ENCODE results near the gene HMGCLL1.

The HMGCLL1 gene

DNA sequence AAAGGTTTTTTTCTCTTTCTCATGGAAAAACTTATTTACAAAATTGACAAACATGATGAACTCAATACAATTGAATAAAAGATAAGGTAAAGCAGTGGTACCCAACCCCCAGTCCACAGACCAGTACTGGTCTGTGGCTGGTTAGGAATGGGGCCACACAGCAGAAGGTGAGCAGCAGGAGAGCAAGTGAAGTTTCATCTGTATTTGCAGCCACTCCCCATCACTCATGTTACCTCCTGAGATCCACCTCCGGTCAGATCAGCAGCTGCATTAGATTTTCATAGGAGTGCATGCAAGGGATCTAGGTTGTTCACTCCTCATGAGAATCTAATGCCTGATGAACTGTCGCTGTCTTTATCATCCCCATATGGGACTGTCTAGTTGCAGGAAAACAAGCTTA, 47.5 kb downstream of the HMGCLL1 start:
- DNase-seq (ENCODE audit: low spot score), result no peak

DNA sequence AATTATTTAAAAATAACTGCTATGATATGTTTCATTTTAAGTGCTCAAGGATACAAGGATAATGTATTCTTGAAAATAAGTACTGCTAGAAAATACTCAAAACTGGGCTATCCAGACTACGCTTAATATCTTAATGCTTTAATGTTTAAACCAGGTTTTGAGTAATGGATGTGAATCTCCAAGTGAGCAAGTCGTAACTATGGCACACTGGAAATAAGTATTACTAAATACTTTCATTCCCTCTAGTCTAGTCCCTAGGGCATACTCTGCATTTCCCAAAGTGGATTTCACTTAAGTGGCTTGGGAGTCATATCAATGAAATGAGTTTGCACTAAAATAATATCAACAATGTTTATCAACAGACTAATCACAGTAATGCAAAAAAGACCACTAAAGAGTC, 48.1 kb downstream of the HMGCLL1 start:
- no peak for DNase-seq (ENCODE audit: low spot score)

GRCh38 chr6:55528624-55529023, 50.4 kb downstream of the HMGCLL1 start:
- DNase-seq (ENCODE audit: low spot score), result peak; percentile 12

DNA sequence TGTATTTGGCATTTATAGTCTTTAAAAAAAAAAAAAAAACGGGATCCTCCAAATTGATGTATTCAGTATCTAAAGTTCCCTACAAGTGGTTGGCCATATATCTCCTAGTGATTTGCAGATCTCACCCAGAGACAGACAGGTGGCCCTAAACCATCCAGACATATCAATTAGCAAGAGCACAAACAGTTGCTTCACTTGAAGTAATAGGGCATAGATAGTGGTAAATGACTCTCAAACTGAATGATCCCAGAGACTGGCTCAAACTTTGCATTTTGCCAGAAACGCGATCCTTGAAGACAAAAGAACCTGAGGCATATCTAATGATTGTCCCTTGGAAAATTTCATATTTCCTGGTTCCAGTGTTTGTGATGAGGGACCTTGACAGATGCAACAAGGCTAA, 54.6 kb downstream of the HMGCLL1 start:
- no peak for DNase-seq (ENCODE audit: low spot score)

GRCh38 chr6:55518529-55519060, 60.4 kb downstream of the HMGCLL1 start:
- no peak for DNase-seq (ENCODE audit: low spot score)

DNA sequence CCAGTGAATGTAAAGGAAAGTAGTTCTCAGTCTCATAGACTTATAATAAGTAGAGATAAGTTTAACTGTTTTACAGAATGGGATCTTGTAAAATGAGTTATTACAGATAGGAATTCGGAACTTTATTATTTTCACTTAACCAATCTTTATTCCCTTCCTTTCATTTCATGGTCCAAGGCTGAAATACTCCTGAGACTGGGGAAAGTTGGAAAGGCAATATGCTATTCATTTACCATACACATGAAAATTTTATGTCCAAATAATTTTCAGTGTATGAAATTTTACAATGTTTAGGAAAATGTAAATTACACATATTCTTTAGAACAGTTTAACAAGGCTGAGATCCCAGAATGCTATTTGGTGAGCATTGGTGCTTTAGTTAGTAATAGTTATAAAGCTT, 62.3 kb downstream of the HMGCLL1 start:
- no peak for DNase-seq (ENCODE audit: low spot score)

DNA sequence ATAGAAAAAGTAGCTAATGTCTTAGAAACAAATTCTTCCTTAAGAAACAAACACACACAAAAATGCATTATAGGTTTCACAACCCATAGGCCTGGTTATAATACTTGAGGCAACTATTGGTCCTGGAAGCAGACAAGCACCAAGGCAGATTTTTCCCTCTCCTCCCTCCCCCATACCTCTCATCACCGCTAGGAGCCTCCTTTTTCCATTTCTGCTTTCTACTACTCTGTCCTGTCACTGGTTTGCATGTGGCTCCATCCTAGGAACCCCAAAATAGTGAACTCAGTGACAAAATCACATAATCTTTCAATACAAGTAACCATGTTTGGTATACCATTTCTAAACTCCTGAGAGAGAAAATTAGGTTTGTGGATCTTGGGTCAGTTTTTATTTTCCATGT, 66.1 kb downstream of the HMGCLL1 start:
- DNase-seq (ENCODE audit: low spot score), result no peak

- DNase-seq (ENCODE audit: low spot score), result no peak
Observed at GRCh38 chr6:55511122-55511800, 67.7 kb downstream of the HMGCLL1 start.

- peak; percentile 8 for DNase-seq (ENCODE audit: low spot score)
Observed at GRCh38 chr6:55499591-55499990, 79.4 kb downstream of the HMGCLL1 start.

DNA sequence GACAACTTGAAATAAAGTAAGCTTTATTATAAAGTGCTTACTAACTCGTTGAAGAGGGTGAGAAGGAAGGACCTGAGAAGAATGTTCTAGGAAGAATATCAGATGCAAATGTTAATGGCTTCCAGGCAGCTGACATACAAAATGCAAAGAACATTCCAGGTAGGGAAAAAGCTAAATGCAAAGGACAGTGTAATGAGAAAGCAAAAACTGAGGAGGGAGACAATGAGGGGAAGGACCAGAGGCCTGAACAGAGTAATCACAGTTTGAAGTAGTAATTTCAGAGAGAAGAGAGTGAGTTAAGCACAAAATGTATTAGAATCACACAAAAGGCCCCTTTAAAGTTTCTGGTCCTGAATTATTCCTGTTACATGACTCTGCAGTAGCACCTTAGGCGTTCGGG, 81.3 kb downstream of the HMGCLL1 start:
- no peak for DNase-seq (ENCODE audit: low spot score)

DNA sequence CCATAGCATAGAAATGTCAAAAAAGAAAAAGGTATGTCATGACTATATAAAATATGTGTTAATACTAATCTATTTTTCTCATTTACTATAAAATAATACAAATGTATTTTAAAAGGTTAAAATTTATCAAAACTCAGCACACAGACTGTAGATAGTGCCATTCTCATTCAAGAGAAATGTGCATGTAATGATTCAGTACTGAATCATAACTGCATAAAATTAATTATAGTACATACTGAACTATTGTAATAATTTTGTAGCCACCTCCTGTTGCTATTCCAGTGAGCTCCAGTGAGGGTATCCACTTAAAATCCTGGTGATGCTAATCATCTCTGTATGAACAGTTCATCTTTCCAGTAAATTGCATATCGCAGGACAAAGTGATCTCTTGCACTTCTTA, 82.8 kb downstream of the HMGCLL1 start:
- DNase-seq (ENCODE audit: low spot score), result no peak

- no peak for DNase-seq (ENCODE audit: low spot score)
Observed at GRCh38 chr6:55495277-55495676, 83.7 kb downstream of the HMGCLL1 start.

DNA sequence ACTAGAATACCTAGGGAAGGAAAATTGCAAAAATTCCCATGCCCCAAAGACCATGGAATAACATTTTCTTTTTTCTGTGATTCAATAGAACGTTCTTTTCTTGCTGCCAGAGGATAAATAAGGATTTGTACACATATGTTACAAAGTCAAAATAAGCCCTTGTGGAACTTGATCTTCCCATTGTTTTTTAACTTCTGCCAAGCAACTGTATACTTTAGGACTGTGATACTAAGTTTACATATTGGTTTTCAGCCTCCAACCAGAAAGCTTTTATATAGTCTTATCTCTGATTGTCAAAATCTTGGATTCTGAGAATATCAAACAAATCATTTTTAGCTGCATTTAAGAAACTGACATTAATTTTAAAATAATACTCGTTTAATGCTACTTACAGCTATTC, 84.6 kb downstream of the HMGCLL1 start:
- DNase-seq (ENCODE audit: low spot score), result no peak

DNA sequence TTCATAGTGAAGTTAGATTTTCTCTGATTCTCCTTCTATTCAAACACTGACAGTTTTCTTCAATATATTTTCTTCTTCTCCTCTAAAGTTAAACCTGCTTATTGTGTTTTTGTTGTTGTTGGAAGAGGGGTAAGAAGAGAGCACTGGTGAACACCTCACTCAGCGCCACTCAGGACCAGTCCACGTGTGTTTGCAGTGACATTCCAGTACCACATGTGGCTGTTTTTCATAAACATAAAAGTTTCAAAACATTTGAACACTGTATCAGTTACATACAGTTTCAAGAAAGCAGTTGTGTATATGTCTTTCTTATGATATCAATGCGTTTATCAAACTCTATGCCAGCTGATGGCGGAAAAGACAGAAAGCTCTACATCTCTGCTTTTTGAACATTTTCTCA, 86.7 kb downstream of the HMGCLL1 start:
- DNase-seq (ENCODE audit: low spot score), result no peak

DNA sequence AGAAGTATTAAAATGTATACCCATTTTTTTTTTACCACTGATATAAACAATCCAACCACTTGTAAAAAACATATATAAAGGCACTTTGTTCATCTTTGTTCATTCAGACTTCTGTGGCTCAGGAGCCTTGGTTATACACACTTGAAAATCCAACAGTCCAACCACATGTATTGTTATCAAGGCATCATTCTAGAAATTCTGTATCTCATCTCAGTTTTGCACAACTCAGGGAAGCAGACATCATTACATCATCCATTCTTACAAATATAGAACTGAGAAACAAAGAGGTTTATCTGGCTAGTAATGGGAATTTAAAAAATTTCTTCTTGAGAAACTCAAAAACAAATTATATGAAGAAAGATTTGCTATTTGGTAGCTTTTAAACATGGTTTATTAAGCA, 88.1 kb downstream of the HMGCLL1 start:
- no peak for DNase-seq (ENCODE audit: low spot score)

GRCh38 chr6:55474382-55474781, 104.6 kb downstream of the HMGCLL1 start:
- DNase-seq (ENCODE audit: low spot score), result no peak

DNA sequence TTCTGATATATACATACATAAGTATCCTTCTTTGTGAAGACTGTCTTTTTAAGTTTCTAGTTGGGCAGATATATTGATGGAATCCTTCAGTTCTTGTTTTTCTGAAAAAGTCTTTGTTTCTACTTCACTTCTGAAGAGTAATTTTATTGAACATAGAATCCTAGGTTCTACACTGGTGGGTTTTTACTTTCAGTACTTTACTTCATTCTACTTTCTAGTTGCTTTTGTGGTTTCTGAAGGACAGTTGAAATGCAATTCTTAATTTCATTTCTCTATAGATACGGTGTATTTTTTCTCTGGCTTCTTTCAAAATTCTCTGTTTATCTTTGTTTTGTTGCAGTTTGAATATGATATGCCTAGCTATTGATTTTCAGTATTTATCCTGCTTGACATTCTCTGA, 105.3 kb downstream of the HMGCLL1 start:
- no peak for DNase-seq (ENCODE audit: low spot score)

- no peak for DNase-seq (ENCODE audit: low spot score)
Observed at GRCh38 chr6:55469951-55470366, 109.0 kb downstream of the HMGCLL1 start.

GRCh38 chr6:55456016-55456415, 123.0 kb downstream of the HMGCLL1 start:
- no peak for DNase-seq (ENCODE audit: low spot score)

DNA sequence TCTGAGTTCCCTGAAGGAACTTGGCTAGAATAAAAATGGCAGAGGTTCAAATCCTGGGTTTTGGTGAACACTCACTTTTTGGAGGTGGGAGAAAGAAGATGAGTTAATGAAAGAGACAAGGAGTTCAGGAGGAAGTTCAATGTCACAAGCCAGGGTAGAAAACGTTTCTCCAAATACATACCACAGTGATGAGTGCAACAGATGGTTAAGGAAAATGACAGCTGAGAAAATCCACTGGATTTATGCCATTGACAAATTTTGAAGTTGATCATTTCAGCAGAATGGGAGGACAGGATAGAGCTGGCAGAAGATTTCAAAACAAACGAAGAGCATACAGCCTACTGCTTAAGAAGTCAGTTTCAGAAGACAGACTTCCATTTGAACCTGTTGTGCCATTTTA, 129.0 kb downstream of the HMGCLL1 start:
- no peak for DNase-seq (ENCODE audit: low spot score)

DNA sequence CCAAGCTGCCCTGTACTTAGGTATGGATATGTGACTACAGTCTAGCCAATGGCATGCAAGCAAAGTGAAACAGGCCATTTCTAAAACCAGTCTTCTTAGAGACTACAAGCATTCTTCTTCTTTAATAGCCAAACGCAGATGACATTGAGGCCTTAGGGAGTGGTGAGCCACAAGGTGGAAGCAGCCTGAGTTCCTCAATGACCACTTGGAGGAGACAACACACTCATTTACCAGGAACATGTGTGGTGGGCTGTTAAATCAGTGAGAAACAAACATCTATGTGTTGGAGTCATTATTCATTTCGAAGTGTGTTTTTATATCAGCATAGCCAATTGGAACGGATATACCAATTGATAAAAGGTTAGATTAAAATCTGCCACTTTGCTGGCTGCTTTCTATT, 129.8 kb downstream of the HMGCLL1 start:
- no peak for DNase-seq (ENCODE audit: low spot score)

GRCh38 chr6:55448451-55448850, 130.5 kb downstream of the HMGCLL1 start:
- no peak for DNase-seq (ENCODE audit: low spot score)

DNA sequence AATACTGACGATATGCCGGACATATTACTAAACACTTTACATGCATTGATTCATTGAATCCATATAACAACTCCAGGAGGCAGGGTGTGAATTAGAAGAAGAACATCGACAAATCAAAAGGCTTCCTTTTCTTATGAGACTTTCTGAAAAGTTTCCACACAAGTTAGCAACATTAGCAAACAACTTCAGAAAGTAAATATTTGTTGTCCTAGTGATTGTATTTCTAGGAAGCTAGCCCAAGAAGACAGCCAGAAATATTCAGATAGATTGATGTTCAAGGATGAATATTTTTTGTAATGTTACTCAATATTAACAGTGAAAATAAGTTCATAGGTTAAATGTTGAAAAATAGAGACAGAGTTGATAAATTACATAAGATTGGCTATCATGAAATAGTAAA, 131.1 kb downstream of the HMGCLL1 start:
- DNase-seq (ENCODE audit: low spot score), result no peak

DNA sequence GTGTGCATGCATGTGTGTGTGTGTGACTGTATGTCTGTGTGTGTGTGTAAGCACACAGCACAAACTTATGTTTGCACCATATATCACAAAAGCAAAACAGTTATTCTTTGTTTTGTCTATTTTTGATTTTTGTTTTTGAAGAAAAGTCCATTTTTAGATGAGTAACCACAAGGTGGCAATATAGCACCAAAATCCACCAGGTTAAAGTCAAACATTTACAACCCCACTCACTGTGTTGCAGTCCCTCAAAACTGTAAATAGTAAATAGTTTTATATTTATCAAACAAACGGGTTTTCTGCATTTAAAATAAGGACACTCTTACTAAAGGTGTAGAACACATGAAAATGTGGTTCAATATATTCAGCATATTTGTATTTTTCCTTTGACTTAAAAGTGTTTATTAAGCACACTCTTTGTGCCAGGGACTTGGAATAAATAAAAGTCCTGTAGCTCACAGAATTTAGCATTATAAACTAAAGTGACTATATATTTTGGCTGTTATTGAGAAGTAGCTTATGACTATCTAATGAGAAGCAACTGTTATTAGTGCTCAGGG, 133.3 kb downstream of the HMGCLL1 start:
- DNase-seq (ENCODE audit: low spot score), result peak; percentile 37
